HepG2 (cell line): ENCODE measurements around the gene CLMP. TPM values are rescaled to one million over a fixed set of nuclear protein-coding genes. Genes with fewer than 3 reads are reported as not detected.

Experiments used
- ATF2 ChIP-seq: sonication (generic); formaldehyde crosslinking; IDR thresholded peaks from 2 replicates; pipeline ENCODE4 v1.4.0; 2020; ENCODE audit warnings: missing genetic modification reagents
- BCL6 ChIP-seq: IDR thresholded peaks from 2 replicates; pipeline ENCODE4 v1.6.1; 2016; ENCODE audit warnings: missing genetic modification reagents, missing compliant biosample characterization
- E2F2 ChIP-seq: sonication (generic); formaldehyde crosslinking; IDR thresholded peaks from 2 replicates; pipeline ENCODE4 v1.4.0; 2020; ENCODE audit warnings: missing genetic modification reagents, borderline replicate concordance
- HCFC1 ChIP-seq: fragments of 150-350 bp; IDR thresholded peaks from 2 replicates; pipeline ENCODE4 v1.6.1; 2014; ENCODE audit warnings: low read depth, low read length
- HIC2 ChIP-seq: sonication (generic); formaldehyde crosslinking; IDR thresholded peaks from 2 replicates; pipeline ENCODE4 v1.9.0; 2022; ENCODE audit warnings: low read depth, missing genetic modification reagents
- HMG20A ChIP-seq: IDR thresholded peaks from 2 replicates; pipeline ENCODE4 v1.6.1; 2016; ENCODE audit warnings: borderline replicate concordance
- IRX3 ChIP-seq: sonication (generic); formaldehyde crosslinking; IDR thresholded peaks from 2 replicates; pipeline ENCODE4 v1.8.1; 2023; ENCODE audit warnings: mild to moderate bottlenecking, low read depth, missing genetic modification reagents, borderline replicate concordance
- KAT2B ChIP-seq: fragments of 150-350 bp; IDR thresholded peaks from 2 replicates; pipeline ENCODE4 v1.6.1; 2014; ENCODE audit warnings: low read depth, low read length, borderline replicate concordance
- KDM6A ChIP-seq: IDR thresholded peaks from 2 replicates; pipeline ENCODE4 v1.6.1; 2016; ENCODE audit warnings: low read depth
- MAFG ChIP-seq: sonication (generic); formaldehyde crosslinking; IDR thresholded peaks from 2 replicates; pipeline ENCODE4 v1.5.1; 2020; ENCODE audit warnings: mild to moderate bottlenecking, missing genetic modification reagents
- MTF2 ChIP-seq: sonication (generic); formaldehyde crosslinking; IDR thresholded peaks from 2 replicates; pipeline ENCODE4 v1.5.0; 2020; ENCODE audit warnings: missing genetic modification reagents, borderline replicate concordance
- NKX3-1 ChIP-seq: sonication (generic); formaldehyde crosslinking; IDR thresholded peaks from 2 replicates; pipeline ENCODE4 v1.5.0; 2020; ENCODE audit warnings: missing genetic modification reagents
- PRPF4 ChIP-seq: fragments of 200-400 bp; formaldehyde crosslinking; IDR thresholded peaks from 2 replicates; pipeline ENCODE4 v1.6.1; 2016; ENCODE audit warnings: low read length, low read depth; ENCODE audit not compliant: poor library complexity, severe bottlenecking
- RBM39 ChIP-seq: fragments of 200-400 bp; formaldehyde crosslinking; IDR thresholded peaks from one replicate; pipeline ENCODE4 v1.6.1; 2018; ENCODE audit warnings: antibody characterized with exemption, mild to moderate bottlenecking, low read depth, low read length; ENCODE audit not compliant: poor library complexity, severe bottlenecking
- SNAPC2 ChIP-seq: sonication (generic); formaldehyde crosslinking; IDR thresholded peaks from 2 replicates; pipeline ENCODE4 v1.8.1; 2022; ENCODE audit warnings: mild to moderate bottlenecking, missing genetic modification reagents
- SOX6 ChIP-seq, 2 experiments: fragments of 450-650 bp in 1 of 2; sonication (generic) in 1 of 2; formaldehyde crosslinking in 1 of 2; IDR thresholded peaks; 2 replicates each; pipeline versions ENCODE4 v1.4.0 to v1.6.1; 2017 to 2020; ENCODE audit warnings: antibody characterized with exemption in 1 of 2, mild to moderate bottlenecking in 1 of 2, missing genetic modification reagents in 1 of 2
- SRSF1 ChIP-seq: fragments of 200-400 bp; formaldehyde crosslinking; optimal IDR thresholded peaks from 2 replicates; pipeline ENCODE3; 2017; ENCODE audit warnings: mild to moderate bottlenecking, low read depth, low read length, moderate library complexity
- ZBTB7A ChIP-seq: sonication (generic); formaldehyde crosslinking; IDR thresholded peaks from 2 replicates; pipeline ENCODE4 v1.8.0; 2022; ENCODE audit warnings: mild to moderate bottlenecking, missing genetic modification reagents
- ZNF264 ChIP-seq: sonication (generic); formaldehyde crosslinking; IDR thresholded peaks from 2 replicates; pipeline ENCODE4 v1.4.0; 2020; ENCODE audit warnings: missing genetic modification reagents
- ZNF33B ChIP-seq: sonication (generic); formaldehyde crosslinking; IDR thresholded peaks from 2 replicates; pipeline ENCODE4 v1.5.1; 2020; ENCODE audit warnings: mild to moderate bottlenecking, missing genetic modification reagents
- ZNF441 ChIP-seq: sonication (generic); formaldehyde crosslinking; IDR thresholded peaks from 2 replicates; pipeline ENCODE4 v1.7.0; 2021; ENCODE audit warnings: missing genetic modification reagents, borderline replicate concordance
- ZNF567 ChIP-seq: sonication (generic); formaldehyde crosslinking; IDR thresholded peaks from 2 replicates; pipeline ENCODE4 v1.8.1; 2023; ENCODE audit warnings: mild to moderate bottlenecking, missing genetic modification reagents, borderline replicate concordance
- ZNF572 ChIP-seq: sonication (generic); formaldehyde crosslinking; IDR thresholded peaks from 2 replicates; pipeline ENCODE4 v1.5.1; 2020; ENCODE audit warnings: mild to moderate bottlenecking, missing genetic modification reagents
- ZNF883 ChIP-seq: sonication (generic); formaldehyde crosslinking; IDR thresholded peaks from 2 replicates; pipeline ENCODE4 v1.5.1; 2020; ENCODE audit warnings: mild to moderate bottlenecking, missing genetic modification reagents; ENCODE audit errors: not compliant biosample characterization
- polyA plus RNA-seq, 8 experiments: library from polyadenylated mRNA; depleted of rRNA in 3 of 8; stranded (reverse) in 7 of 8; unstranded in 1 of 8; fragments of >200 nt; fragmentation: Illumina TruSeq in 4 of 8; extraction: Trizol in 4 of 8; gene quantifications; 2 replicates each; pipeline versions ENCODE4 v1.2.1 to v1.2.3, GENCODE V29; 2011 to 2016; ENCODE audit warnings: low read depth in 4 of 8, missing spikeins in 1 of 8, mixed read lengths in 1 of 8; ENCODE audit not compliant: insufficient read depth in 1 of 8
- total RNA-seq, 5 experiments: library from RNA; depleted of rRNA; stranded (reverse); fragments of >200 nt; fragmentation: Illumina TruSeq; extraction: Trizol; gene quantifications; 2 replicates each; pipeline ENCODE4 v1.2.3, GENCODE V29; 2016; ENCODE audit warnings: low read depth in 1 of 5

Gene CLMP
- total and polyA plus RNA-seq, 2 of the 13 experiments (the other 11 are each of a cell fraction or from before 2014, with no cell fraction given): not detected

- TF ChIP-seq PRPF4: peak; percentile 46
- TF ChIP-seq NKX3-1 (CRISPR knock-in tag): peak; percentile 55; the same call in 1 of the 2 replicates
- TF ChIP-seq SNAPC2 (CRISPR knock-in tag): peak; percentile 44; the same call in 1 of the 2 replicates
- 0 out of 2 replicates have a peak, but pooled peaks have one; percentile 8 for TF ChIP-seq HCFC1
- TF ChIP-seq ZNF33B (CRISPR knock-in tag): no peak; the same call in 1 of the 2 replicates
- no peak for TF ChIP-seq HMG20A (CRISPR knock-in tag)
- TF ChIP-seq ZNF883: no peak
- TF ChIP-seq IRX3 (CRISPR knock-in tag): no peak; the same call in 1 of the 2 replicates
- no peak for TF ChIP-seq ZBTB7A
- TF ChIP-seq SRSF1: no peak
- TF ChIP-seq ZNF441 (CRISPR knock-in tag): peak; percentile 56
- no peak for TF ChIP-seq ZNF264
- TF ChIP-seq KAT2B: no peak
- no peak for TF ChIP-seq MTF2 (CRISPR knock-in tag)
- TF ChIP-seq RBM39: peak; percentile 74
- no peak for TF ChIP-seq MAFG (CRISPR knock-in tag)
- 0 out of 2 replicates have a peak, but pooled peaks have one; percentile 50 for TF ChIP-seq HIC2 (CRISPR knock-in tag)
- TF ChIP-seq BCL6: peak; percentile 30; the same call in 1 of the 2 replicates
- no peak for TF ChIP-seq KDM6A
- TF ChIP-seq ZNF567 (CRISPR knock-in tag): no peak; the same call in 1 of the 2 replicates
- 0 out of 2 replicates have a peak, but pooled peaks have one; percentile 18 for TF ChIP-seq E2F2 (CRISPR knock-in tag)
- TF ChIP-seq SOX6 (IDR thresholded peaks at IDR 0.05): no peak
- TF ChIP-seq SOX6 (CRISPR knock-in tag; IDR thresholded peaks at IDR 0.05): no peak; the same call in 1 of the 2 replicates
- TF ChIP-seq ZNF572 (CRISPR knock-in tag): 0 out of 2 replicates have a peak, but pooled peaks have one; percentile 72
- TF ChIP-seq ATF2: no peak; the same call in 1 of the 2 replicates
Measured at GRCh38 chr11:123062158-123062891, 132.7 kb downstream of the CLMP start (continued).
